ENCODE results near the gene SDK1. TPM values are rescaled to one million over a fixed set of nuclear protein-coding genes. Genes with fewer than 3 reads are reported as not detected.

SDK1 gene
- total and polyA plus RNA-seq, 2 donors (not counting 3 experiments of a cell fraction or from before 2014, with no cell fraction given), result 1.6 to 3.9 TPM

GRCh38 chr7:4225881-4226523, 925.0 kb downstream of the SDK1 start:
- Histone ChIP-seq H3K4me1 (ENCODE audit: control insufficient read depth, extremely low read depth, insufficient read depth, low read length) (no peaks in the 10 kb centered on the region), H3K9me3 (replicated peaks; ENCODE audit: control insufficient read depth, insufficient read depth, low read length) (no peaks in the 10 kb centered on the region), H3K27ac (ENCODE audit: insufficient read depth, low read depth, low read length) (no peak overlapping the region), H3K27me3 (ENCODE audit: control insufficient read depth in 2 of 2, insufficient read depth in 2 of 2, low read length in 2 of 2) (no peaks in the 10 kb centered on the region), H2AFZ (ENCODE audit: low read depth, low read length) (no peak overlapping the region), H3K79me2 (ENCODE audit: control insufficient read depth, insufficient read depth, low read length) (no peaks in the 10 kb centered on the region), H3K4me3 (replicated peaks in 1 of 3; ENCODE audit: insufficient read depth in 1 of 3, low read depth in 1 of 3, low read length in 3 of 3) (no peak overlapping the region), H3K9me1 (replicated peaks; ENCODE audit: control insufficient read depth, extremely low read depth, insufficient read depth, low read length) (no peaks in the 10 kb centered on the region), H4K20me1 (replicated peaks; ENCODE audit: control insufficient read depth, extremely low read depth, insufficient read depth, low read length) (no peaks in the 10 kb centered on the region), H3K36me3 (ENCODE audit: control insufficient read depth in 2 of 2, extremely low read depth in 1 of 2, insufficient read depth in 2 of 2, low read length in 2 of 2) (no peaks in the 10 kb centered on the region), H3K9ac (replicated peaks; ENCODE audit: extremely low read depth, insufficient read depth, low read length) (no peak overlapping the region), H3K4me2 (ENCODE audit: insufficient read depth, low read length) (no peak overlapping the region)
- no peak for FAIRE-seq
- ChIA-PET POLR2A (no interaction called here), CTCF (no interaction called here)
- TF ChIP-seq POLR2A (IDR thresholded peaks at IDR 0.05; ENCODE audit: low read depth, low read length) (no peak), JUN (IDR thresholded peaks at IDR 0.05; ENCODE audit: borderline replicate concordance, insufficient read depth, insufficient read length, low read depth) (no peak), POLR2AphosphoS5 (IDR thresholded peaks at IDR 0.05; ENCODE audit: insufficient read depth, low read depth, low read length) (no peak)
- DNase-seq (ENCODE audit: low read depth, low spot score), result no peak
- dilution Hi-C loops (cut with MboI; ENCODE audit: extremely low pct_ligation_motif_present, low sequenced_read_pairs) (no loop called here), intact Hi-C loops (cut with micrococcal nuclease) (no loop called here)
- no TSS peak for BruUV-seq (replicated peaks)

GRCh38 chr7:4226524-4226882, 925.5 kb downstream of the SDK1 start:
- H3K79me2 ChIP-seq (ENCODE audit: control insufficient read depth, insufficient read depth, low read length), result no peaks in the 10 kb centered on the region
- FAIRE-seq, result no peak
- DNase-seq (ENCODE audit: low read depth, low spot score), result no peak
- no peaks in the 10 kb centered on the region for H3K36me3 ChIP-seq (ENCODE audit: control insufficient read depth in 2 of 2, extremely low read depth in 1 of 2, insufficient read depth in 2 of 2, low read length in 2 of 2)
- H3K4me2 ChIP-seq (ENCODE audit: insufficient read depth, low read length), result no peak overlapping the region
- dilution Hi-C loops (cut with MboI; ENCODE audit: extremely low pct_ligation_motif_present, low sequenced_read_pairs) (no loop called here), intact Hi-C loops (cut with micrococcal nuclease) (no loop called here)
- no peak overlapping the region for H2AFZ ChIP-seq (ENCODE audit: low read depth, low read length)
- H3K27ac ChIP-seq (ENCODE audit: insufficient read depth, low read depth, low read length), result no peak overlapping the region
- H3K4me3 ChIP-seq (replicated peaks in 1 of 3; ENCODE audit: insufficient read depth in 1 of 3, low read depth in 1 of 3, low read length in 3 of 3), result no peak overlapping the region
- ChIA-PET CTCF (no interaction called here), POLR2A (no interaction called here)
- no TSS peak for BruUV-seq (replicated peaks)
- TF ChIP-seq MAX (IDR thresholded peaks at IDR 0.05; ENCODE audit: insufficient read depth, insufficient read length) (no peak), FOS (IDR thresholded peaks at IDR 0.05; ENCODE audit: borderline replicate concordance, insufficient read depth, low read length) (no peak), POLR2AphosphoS5 (IDR thresholded peaks at IDR 0.05; ENCODE audit: insufficient read depth, low read depth, low read length) (no peak), MYC (IDR thresholded peaks at IDR 0.05; ENCODE audit: low read depth, low read length) (no peak), JUN (IDR thresholded peaks at IDR 0.05; ENCODE audit: borderline replicate concordance, insufficient read depth, insufficient read length, low read depth) (no peak), POLR2A (IDR thresholded peaks at IDR 0.05; ENCODE audit: low read depth, low read length) (no peak), GATA2 (IDR thresholded peaks at IDR 0.05; ENCODE audit: insufficient read depth, insufficient read length, low read depth, low read length) (no peak), EZH2 (IDR thresholded peaks at IDR 0.05; ENCODE audit: borderline replicate concordance, low read depth, low read length, severe bottlenecking) (no peak), CTCF (IDR thresholded peaks at IDR 0.05; ENCODE audit: extremely low read depth in 1 of 2, insufficient read depth in 1 of 2, low read depth in 1 of 2, low read length in 2 of 2) (no peak)
- H3K9ac ChIP-seq (replicated peaks; ENCODE audit: extremely low read depth, insufficient read depth, low read length), result no peak overlapping the region
- H4K20me1 ChIP-seq (replicated peaks; ENCODE audit: control insufficient read depth, extremely low read depth, insufficient read depth, low read length), result no peaks in the 10 kb centered on the region
- H3K4me1 ChIP-seq (ENCODE audit: control insufficient read depth, extremely low read depth, insufficient read depth, low read length), result no peaks in the 10 kb centered on the region
- no peaks in the 10 kb centered on the region for H3K9me1 ChIP-seq (replicated peaks; ENCODE audit: control insufficient read depth, extremely low read depth, insufficient read depth, low read length)
- no peaks in the 10 kb centered on the region for H3K9me3 ChIP-seq (replicated peaks; ENCODE audit: control insufficient read depth, insufficient read depth, low read length)
- no peaks in the 10 kb centered on the region for H3K27me3 ChIP-seq (ENCODE audit: control insufficient read depth in 2 of 2, insufficient read depth in 2 of 2, low read length in 2 of 2)

Measured in endothelial cell of umbilical vein (primary cell).